Renal cortical epithelial cell (primary cell): ENCODE results near the gene PRICKLE4. TPM values are rescaled to one million over a fixed set of nuclear protein-coding genes. Genes with fewer than 3 reads are reported as not detected.
A peak's percentile ranks its signal among the peaks of the same experiment; 100 is the strongest.
"Not testable (repeated sequence)": the region's sequence is repeated elsewhere in the genome, so short reads cannot be mapped to it uniquely, and the experiment has no call there.

Experiments used
- DNase-seq: peaks from one replicate; pipeline ENCODE4 v3.0.0-alpha.2; 2011; ENCODE audit warnings: low read depth
- total RNA-seq: library from RNA; depleted of rRNA; stranded (reverse); fragments of >200 nt; gene quantifications from 2 replicates; pipeline ENCODE4 v1.2.3, GENCODE V29; 2014

Gene PRICKLE4
- total RNA-seq, 1 donor from 2014 or later = 1.7 TPM

DNA sequence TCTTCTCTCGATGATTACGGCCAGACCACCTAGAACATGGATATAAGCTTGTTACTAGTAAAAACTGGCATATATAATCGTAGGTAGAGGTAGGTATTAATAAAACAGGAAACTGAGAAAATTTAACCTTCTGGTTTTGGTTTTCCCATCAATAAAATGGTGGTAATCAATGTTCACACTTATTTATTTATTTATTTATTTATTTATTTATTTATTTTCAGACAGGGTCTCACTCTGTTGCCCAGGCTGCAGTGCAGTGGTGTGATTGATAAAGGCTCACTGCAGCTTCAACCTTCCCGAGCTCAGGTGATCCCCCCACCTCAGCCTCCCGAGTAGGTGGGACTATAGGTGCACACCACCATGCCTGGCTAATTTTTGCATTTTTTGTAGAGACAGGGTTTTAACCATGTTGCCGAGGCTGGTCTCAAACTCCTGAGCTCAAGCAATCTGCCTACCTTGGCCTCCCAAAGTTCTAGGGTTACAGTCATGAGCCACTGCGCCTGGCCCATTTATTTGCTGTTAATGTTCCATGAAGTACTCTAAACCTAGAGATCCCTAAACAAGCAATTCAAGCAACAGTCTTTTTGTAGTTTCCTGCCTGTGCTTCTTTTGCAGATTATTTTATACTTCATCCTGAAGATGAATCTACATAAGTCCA lies 18.4 kb downstream of the PRICKLE4 start:
- no peak for DNase-seq

DNA sequence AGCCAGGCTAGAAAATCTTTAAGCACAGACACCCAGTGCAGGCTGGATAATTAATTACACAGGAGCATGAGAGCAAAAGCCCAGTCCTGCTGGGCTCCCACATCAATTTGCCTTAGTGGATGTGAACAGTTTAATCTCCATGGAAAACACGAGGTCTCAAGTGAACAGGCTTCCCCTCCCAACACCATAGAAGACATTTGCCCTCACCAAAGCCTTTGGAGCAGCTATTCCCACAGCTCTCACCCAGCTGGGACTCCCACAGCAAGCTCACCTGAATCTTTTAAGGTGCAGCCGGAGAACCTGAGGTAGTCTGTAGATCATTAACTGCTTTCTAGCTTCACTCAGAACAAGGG lies 19.0 kb downstream of the PRICKLE4 start:
- no peak for DNase-seq

DNA sequence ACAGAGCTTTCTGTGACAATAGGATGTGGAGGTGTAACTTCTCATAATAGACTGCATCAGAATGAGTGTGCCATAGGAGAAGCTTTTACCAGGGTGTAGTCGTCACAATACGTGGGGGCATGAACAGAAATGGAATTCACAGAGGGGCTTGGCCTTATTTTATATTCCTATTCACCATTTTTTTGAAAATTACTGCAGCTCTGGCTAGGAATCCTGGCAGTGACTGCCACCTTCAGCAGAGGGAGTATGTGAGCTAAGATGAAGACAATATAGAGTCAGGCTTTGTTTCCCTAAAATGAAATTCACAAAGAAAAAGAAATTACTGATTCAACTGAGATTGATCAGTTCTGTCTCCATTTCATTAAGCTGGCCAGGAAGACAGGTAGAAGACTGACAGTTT lies 20.8 kb downstream of the PRICKLE4 start:
- DNase-seq = no peak

GRCh38 chr6:41805830-41806774 lies 25.5 kb downstream of the PRICKLE4 start:
- no peak for DNase-seq

DNA sequence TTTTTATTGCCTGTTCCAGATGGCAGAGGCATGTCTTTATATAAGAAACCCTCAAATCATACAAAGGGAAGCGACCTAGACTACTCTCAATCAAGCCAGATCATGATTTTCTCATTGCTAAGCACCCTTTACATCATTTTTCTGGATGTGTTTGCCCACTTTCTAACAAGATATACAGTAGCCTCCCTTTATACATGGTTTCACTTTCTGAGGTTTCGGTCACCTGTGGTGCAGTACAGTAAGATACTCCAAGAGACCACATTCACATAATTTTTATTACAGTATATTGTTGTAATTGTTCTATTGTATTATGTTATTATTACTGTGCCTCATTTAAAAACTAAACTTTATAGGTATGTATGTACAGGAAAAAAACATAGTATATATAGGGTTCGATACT lies 30.5 kb downstream of the PRICKLE4 start:
- DNase-seq = no peak

DNA sequence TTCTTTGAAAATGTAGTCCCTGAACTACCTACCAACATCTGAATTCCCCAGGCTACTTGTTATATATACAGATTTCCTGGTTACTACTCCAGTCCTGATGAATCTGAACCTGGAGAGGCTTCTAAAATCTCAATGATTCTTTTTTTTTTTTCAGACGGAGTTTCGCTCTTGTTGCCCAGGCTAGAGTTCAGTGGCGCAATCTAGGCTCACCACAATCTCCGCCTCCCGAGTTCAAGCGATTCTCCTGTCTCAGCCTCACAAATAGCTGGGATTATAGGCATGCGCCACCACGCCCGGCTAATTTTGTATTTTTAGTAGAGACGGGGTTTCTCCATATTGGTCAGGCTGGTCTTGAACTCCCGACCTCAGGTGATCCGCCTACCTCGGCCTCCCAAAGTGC lies 31.4 kb downstream of the PRICKLE4 start:
- DNase-seq = not testable (repeated sequence)

DNA sequence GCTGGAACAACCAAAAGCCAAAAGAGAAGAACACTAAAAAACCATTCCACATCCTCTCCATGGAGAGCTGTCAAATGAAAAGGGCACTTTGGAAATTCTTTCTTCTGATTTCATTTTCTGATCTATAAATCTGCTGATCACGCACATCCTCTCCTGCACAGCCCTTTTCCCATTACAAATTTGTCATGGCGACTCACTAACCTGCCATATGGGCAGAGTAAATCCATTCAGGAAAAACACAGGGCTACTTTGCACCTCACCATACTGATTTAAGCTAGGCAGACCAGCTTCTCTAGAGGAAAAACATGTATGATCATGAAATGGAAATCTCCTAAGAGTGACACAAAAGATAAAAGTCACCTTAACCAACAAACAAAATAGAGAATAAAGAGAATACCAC lies 32.9 kb downstream of the PRICKLE4 start:
- no peak for DNase-seq

DNA sequence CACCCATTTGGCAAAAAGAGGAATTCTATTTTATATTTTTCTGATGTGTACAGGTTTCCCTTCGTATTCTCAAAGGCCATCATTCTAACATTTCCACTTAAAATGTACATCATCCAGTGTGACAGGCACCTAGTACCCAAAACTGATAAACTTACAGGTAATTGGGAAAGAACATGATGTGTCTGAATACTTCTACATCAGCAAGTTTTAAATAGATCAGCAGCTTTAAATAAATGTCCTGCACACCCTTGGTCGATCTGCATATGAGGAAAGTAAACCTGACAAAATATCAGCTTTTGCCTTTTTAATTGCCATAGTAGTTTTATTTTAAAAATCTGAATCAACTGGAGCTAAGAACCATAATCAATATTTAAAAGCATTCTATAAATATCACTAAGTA lies 33.4 kb downstream of the PRICKLE4 start:
- DNase-seq = no peak

- DNase-seq = no peak
Measured at GRCh38 chr6:41814629-41815028, 34.0 kb downstream of the PRICKLE4 start.

GRCh38 chr6:41815587-41815986 lies 35.0 kb downstream of the PRICKLE4 start:
- no peak for DNase-seq

GRCh38 chr6:41818271-41819054 lies 37.9 kb downstream of the PRICKLE4 start:
- DNase-seq = no peak

DNA sequence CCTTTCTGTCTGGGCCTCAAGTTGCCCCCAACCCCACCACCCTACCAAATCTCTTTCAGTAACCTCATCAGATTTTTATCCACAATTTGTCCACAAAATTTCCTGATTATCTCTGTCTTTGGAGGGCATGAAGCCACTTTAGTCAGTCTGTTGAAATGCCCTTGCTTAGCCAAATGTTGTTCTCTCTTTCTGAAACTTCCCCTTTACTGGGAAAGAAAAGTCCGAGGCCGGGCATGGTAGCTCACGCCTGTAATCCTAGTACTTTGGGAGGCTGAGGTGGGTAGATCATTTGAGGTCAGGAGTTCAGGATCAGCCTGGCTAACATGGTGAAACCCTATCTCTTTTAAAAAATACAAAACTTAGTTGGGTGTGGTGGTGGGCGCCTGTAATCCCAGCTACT lies 40.7 kb downstream of the PRICKLE4 start:
- DNase-seq = no peak

GRCh38 chr6:41822021-41822420 lies 41.4 kb downstream of the PRICKLE4 start:
- DNase-seq = no peak

DNA sequence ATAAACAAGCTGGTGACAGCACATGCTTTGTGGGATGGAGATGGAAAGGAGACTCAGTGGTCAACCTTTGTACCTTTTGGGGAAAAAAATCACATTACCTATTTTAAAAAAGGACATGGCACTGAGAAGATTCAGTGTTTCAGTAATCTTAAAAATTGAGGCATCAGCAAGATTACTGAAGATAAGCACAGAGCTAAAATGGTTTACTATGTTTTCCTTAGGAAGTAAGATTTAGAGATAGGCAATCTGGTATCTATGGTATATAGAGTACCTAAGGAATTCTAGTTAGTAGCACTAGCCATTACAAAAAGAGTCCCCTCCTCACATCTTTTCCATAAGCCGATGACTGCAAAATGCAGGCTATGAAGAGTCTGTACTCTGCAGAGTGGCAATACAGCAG lies 42.6 kb downstream of the PRICKLE4 start:
- no peak for DNase-seq

- DNase-seq = peak; percentile 22
Measured at GRCh38 chr6:41824571-41825569, 44.3 kb downstream of the PRICKLE4 start.

DNA sequence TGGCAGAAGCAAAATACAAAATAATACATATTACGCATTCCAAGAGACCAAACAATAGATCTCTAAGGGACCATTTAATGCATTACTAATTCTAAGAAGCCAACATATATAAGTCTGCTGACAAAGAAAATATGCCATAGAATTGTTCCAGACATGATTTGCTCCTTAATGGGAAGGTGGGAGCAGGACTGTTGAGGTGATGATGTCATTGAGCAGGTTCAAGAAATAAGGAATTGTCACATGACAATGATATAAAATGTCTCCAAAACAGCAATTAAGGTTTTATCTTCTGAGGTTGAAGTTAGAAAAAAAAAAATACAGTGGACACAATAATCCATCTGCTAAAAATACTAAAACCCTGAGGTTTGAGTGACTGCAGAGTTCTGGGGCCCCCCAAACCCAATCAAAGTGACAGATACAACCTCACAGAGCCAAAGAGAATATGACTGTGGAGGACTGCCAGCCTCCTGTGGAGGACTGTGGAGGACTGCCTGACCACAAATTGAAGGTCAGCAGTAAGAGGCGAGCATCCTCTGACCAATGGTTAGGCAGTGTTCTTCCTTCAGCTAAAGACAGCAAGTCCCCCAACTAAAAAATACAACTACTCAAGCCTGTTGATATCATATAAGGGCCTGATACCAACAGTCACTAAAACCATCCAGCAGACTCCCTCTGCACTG lies 45.9 kb downstream of the PRICKLE4 start:
- no peak for DNase-seq

DNA sequence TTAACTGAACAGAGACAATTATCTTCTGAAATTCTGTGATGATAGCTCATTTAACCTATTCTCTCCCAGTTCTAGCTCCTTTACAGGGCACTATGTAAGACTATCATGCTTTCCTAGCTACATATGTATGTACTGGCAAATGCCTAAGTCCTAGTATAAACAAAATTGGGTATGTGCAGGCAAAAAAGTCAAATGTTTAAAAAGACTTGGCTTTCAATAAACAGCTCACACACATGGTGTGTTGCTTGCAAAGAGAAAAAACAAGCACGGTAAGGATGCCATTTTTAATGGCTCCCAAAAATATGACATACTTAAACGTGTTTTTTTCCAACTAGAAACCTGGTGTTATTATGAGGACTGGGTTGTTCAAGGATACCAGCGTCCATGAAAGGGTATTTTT lies 51.7 kb downstream of the PRICKLE4 start:
- no peak for DNase-seq

- DNase-seq = no peak
Measured at GRCh38 chr6:41836022-41836659, 55.6 kb downstream of the PRICKLE4 start.

DNA sequence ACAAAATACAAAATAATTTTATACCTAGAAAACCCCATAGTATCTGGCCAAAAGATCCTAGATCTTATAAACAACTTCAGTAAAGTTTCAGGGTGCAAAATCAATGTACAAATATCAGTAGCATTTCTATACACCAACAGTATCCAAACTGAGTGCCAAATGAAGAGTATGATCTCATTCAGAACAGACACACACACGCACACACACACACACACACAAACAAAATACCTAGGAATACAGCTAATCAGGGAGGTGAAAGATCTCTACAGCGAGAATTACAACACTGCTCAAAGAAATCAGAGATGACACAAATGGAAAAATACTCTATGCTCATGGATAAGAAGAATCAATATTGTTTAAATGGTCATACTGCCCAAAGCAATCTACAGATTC lies 56.1 kb downstream of the PRICKLE4 start:
- DNase-seq = no peak
